Transverse colon (tissue), 4 donors: Measurements from ENCODE around the gene FNDC3B. TPM values are rescaled to one million over a fixed set of nuclear protein-coding genes. Genes with fewer than 3 reads are reported as not detected.

Experiments used
- DNase-seq: peaks from one replicate; pipeline ENCODE4 v3.0.0-alpha.2; 2019
- H3K27ac ChIP-seq, 4 donors: fragments of 200-600 bp; sonication (generic); 2 replicates each; pipeline ENCODE4 v1.5.1; 2016 to 2018; ENCODE audit warnings: inconsistent platforms in 4 of 4
- H3K27me3 ChIP-seq: fragments of 200-600 bp; sonication (generic); 2 replicates; pipeline ENCODE4 v1.5.1; 2017; ENCODE audit warnings: inconsistent platforms
- H3K36me3 ChIP-seq, 4 donors: fragments of 200-600 bp; sonication (generic); 2 replicates each; pipeline ENCODE4 v1.5.1; 2017 to 2019; ENCODE audit warnings: inconsistent platforms in 4 of 4
- H3K4me1 ChIP-seq, 4 donors: fragments of 200-600 bp; sonication (generic); 2 replicates each; pipeline ENCODE4 v1.5.1; 2017 to 2020; ENCODE audit warnings: inconsistent platforms in 4 of 4
- H3K4me3 ChIP-seq, 4 donors: fragments of 200-600 bp; sonication (generic); 1 replicate in 1 of 4; 2 replicates in 3 of 4; pipeline versions ENCODE4 v1.5.1 to v1.6.1; 2017 to 2019; ENCODE audit warnings: inconsistent platforms in 4 of 4
- H3K9me3 ChIP-seq, 2 donors: fragments of 200-600 bp; sonication (generic); 2 replicates each; pipeline ENCODE4 v1.5.1; 2017 to 2019; ENCODE audit warnings: inconsistent platforms in 2 of 2
- CTCF ChIP-seq, 5 experiments: fragments of 200-600 bp in 3 of 5; fragments of 450-650 bp in 2 of 5; sonication (generic) in 3 of 5; IDR thresholded peaks; 1 replicate in 2 of 5; 2 replicates in 3 of 5; pipeline ENCODE4 v1.5.1; 2016 to 2017; ENCODE audit warnings: antibody characterized with exemption in 5 of 5, inconsistent platforms in 3 of 5, mild to moderate bottlenecking in 2 of 5, moderate library complexity in 1 of 5
- EP300 ChIP-seq: sonication (generic); formaldehyde crosslinking; IDR thresholded peaks from one replicate; pipeline ENCODE4 v1.6.1; 2017; ENCODE audit warnings: antibody characterized with exemption, low read depth
- POLR2A ChIP-seq: fragments of 450-650 bp; IDR thresholded peaks from one replicate; pipeline ENCODE4 v1.6.1; 2016; ENCODE audit warnings: antibody characterized with exemption, mild to moderate bottlenecking, moderate library complexity
- POLR2AphosphoS5 ChIP-seq, 3 donors: sonication (generic); formaldehyde crosslinking; IDR thresholded peaks; one replicate each; pipeline ENCODE4 v1.6.1; 2016; ENCODE audit warnings: antibody characterized with exemption in 3 of 3
- WGBS, 2 donors: methylation state at CpG; one replicate each; pipeline ENCODE4 v1.1.5; 2018; ENCODE audit warnings: low coverage in 1 of 2; 5-methylcytosine and 5-hydroxymethylcytosine counted together
- in situ Hi-C, 4 donors: fragments of 200-750 bp; cut with MboI; loops; one replicate each; pipeline versions ENCODE4 v1.15.0 to v1.15.1; 2017; ENCODE audit warnings: low sequenced_read_pairs in 3 of 4, low pct_ligation_motif_present in 1 of 4, low pct_unique_long_range_greater_than_20kb in 1 of 4
- intact Hi-C: fragments of 100-400 bp; cut with DNase I; formaldehyde crosslinking; loops from one replicate; pipeline ENCODE4 v1.15.1; 2023; ENCODE audit warnings: low total_unique reads
- total RNA-seq, 4 donors: library from RNA; depleted of rRNA; stranded (reverse); fragments of >200 nt; gene quantifications; one replicate each; pipeline ENCODE4 v1.1.0, GENCODE V29; 2016

FNDC3B gene
- total RNA-seq, 4 donors from 2014 or later = 28.5 to 85.7 (median 44.5) TPM

- intact Hi-C loops = no loop called here
- Histone ChIP-seq H3K9me3 (peaks cover 0 to 3% of the 10 kb centered on the region in 2 donors), H3K27me3 (no peaks in the 10 kb centered on the region), H3K4me3 (no peak overlapping the region), H3K4me1 (no peaks in the 10 kb centered on the region), H3K36me3 (no peaks in the 10 kb centered on the region), H3K27ac (no peak overlapping the region)
- DNase-seq = no peak
- no peak for TF ChIP-seq EP300
- no peak for TF ChIP-seq POLR2AphosphoS5 (IDR thresholded peaks at IDR 0.05)
- WGBS, 2 donors = 80 to 87% methylated on average over 2 to 5 of the region's 5 CpGs
- in situ Hi-C loops = no loop called here
These were observed 375.9 kb downstream of the FNDC3B start for GRCh38 chr3:172415323-172415722.

- TF ChIP-seq POLR2AphosphoS5 (IDR thresholded peaks at IDR 0.05) (no peak), POLR2A (no peak), EP300 (no peak), CTCF (IDR thresholded peaks at IDR 0.05) (no peak)
- Histone ChIP-seq H3K4me1 (peaks cover 0 to 6% (median 5%) of the 10 kb centered on the region in 4 donors), H3K27me3 (peaks cover 7% of the 10 kb centered on the region), H3K4me3 (no peak overlapping the region), H3K27ac (no peak overlapping the region), H3K9me3 (peaks cover under 1 to 7% of the 10 kb centered on the region in 2 donors), H3K36me3 (no peaks in the 10 kb centered on the region)
- DNase-seq = no peak
- intact Hi-C loops (no loop called here), in situ Hi-C loops (no loop called here)
These were observed 398.3 kb downstream of the FNDC3B start for GRCh38 chr3:172437713-172438112.

GRCh38 chr3:172438186-172438585, 398.8 kb downstream of the FNDC3B start:
- peaks cover 0 to 6% (median 5%) of the 10 kb centered on the region in 4 donors for H3K4me1 ChIP-seq
- DNase-seq = no peak
- H3K27ac ChIP-seq = no peak overlapping the region
- H3K9me3 ChIP-seq = peaks cover 0 to 2% of the 10 kb centered on the region in 2 donors
- in situ Hi-C loops (no loop called here), intact Hi-C loops (no loop called here)
- no peaks in the 10 kb centered on the region for H3K36me3 ChIP-seq
- H3K27me3 ChIP-seq = peaks cover 11% of the 10 kb centered on the region
- no peak overlapping the region for H3K4me3 ChIP-seq
- WGBS, 2 donors = 22 to 33% methylated on average over 2 to 4 of the region's 4 CpGs
- TF ChIP-seq EP300 (no peak), POLR2AphosphoS5 (IDR thresholded peaks at IDR 0.05) (no peak)

GRCh38 chr3:172441581-172441980, 402.2 kb downstream of the FNDC3B start:
- Histone ChIP-seq H3K36me3 (no peaks in the 10 kb centered on the region), H3K27ac (no peak overlapping the region), H3K27me3 (peaks cover 37% of the 10 kb centered on the region), H3K4me1 (peaks cover 0 to 6% (median 5%) of the 10 kb centered on the region in 4 donors), H3K9me3 (no peaks in the 10 kb centered on the region), H3K4me3 (no peak overlapping the region)
- intact Hi-C loops = no loop called here
- WGBS, 2 donors = 79 to 84% methylated on average over 5 of the region's 5 CpGs
- TF ChIP-seq CTCF (IDR thresholded peaks at IDR 0.05) = no peak
- no peak for TF ChIP-seq EP300
- TF ChIP-seq POLR2A = no peak
- in situ Hi-C loops = no loop called here
- DNase-seq = no peak

- H3K36me3 ChIP-seq = no peaks in the 10 kb centered on the region
- H3K27me3 ChIP-seq = peaks cover 47% of the 10 kb centered on the region
- H3K4me3 ChIP-seq = no peak overlapping the region
- TF ChIP-seq CTCF (IDR thresholded peaks at IDR 0.05) = no peak
- WGBS, 2 donors = 96 to 100% methylated on average over 1 of the region's 1 CpG
- no peak overlapping the region for H3K27ac ChIP-seq
- intact Hi-C loops = no loop called here
- in situ Hi-C loops = no loop called here
- H3K4me1 ChIP-seq = peaks cover 0 to 6% (median 3%) of the 10 kb centered on the region in 4 donors
- DNase-seq = no peak
- H3K9me3 ChIP-seq = no peaks in the 10 kb centered on the region
These were observed 403.2 kb downstream of the FNDC3B start for GRCh38 chr3:172442606-172443005.
